HEK293 (cell line): ENCODE results near the gene PTPN5.

ENCODE experiments used
- CTCF ChIA-PET: fragments of 350-600 bp; formaldehyde crosslinking; extraction: SDS; loops from one replicate; lab custom pipeline; 2021; ENCODE audit warnings: antibody characterized with exemption; lab: Yijun Ruan, JAX
- POLR2A ChIA-PET: fragments of 300-600 bp; formaldehyde crosslinking; extraction: SDS; loops from one replicate; lab custom pipeline; 2020; ENCODE audit warnings: antibody characterized with exemption, inconsistent platforms; lab: Yijun Ruan, JAX
- H3K27ac ChIP-seq: fragments of 200-500 bp; sonication (Bioruptor generic); 2 replicates; pipeline ENCODE4 v1.5.1; 2014; ENCODE audit warnings: low read depth, low read length, control low read depth, inconsistent platforms; ENCODE audit errors: extremely low read depth
- H3K36me3 ChIP-seq, 2 experiments: fragments of 200-500 bp in 1 of 2; sonication (Bioruptor generic) in 1 of 2; 1 replicate in 1 of 2; 2 replicates in 1 of 2; pipeline ENCODE4 v1.5.1; 2014 to 2017; ENCODE audit warnings: inconsistent platforms in 2 of 2, low read length in 2 of 2; ENCODE audit not compliant: control insufficient read depth in 2 of 2, insufficient read depth in 1 of 2
- H3K4me1 ChIP-seq: fragments of 200-500 bp; sonication (Bioruptor generic); 2 replicates; pipeline ENCODE4 v1.5.1; 2014; ENCODE audit warnings: mild to moderate bottlenecking, low read length, inconsistent platforms; ENCODE audit not compliant: control insufficient read depth, insufficient read depth
- H3K4me3 ChIP-seq: 2 replicates; pipeline ENCODE4 v1.5.1; 2011; ENCODE audit warnings: low read depth, mild to moderate bottlenecking, control low read depth, low read length, moderate library complexity
- H3K9me3 ChIP-seq: fragments of 200-500 bp; sonication (Bioruptor generic); 2 replicates; pipeline ENCODE4 v1.5.1; 2014; ENCODE audit warnings: low read depth, low read length, inconsistent platforms; ENCODE audit not compliant: control insufficient read depth, insufficient read depth
- BCL11A ChIP-seq: fragments of 450-650 bp; formaldehyde crosslinking; IDR thresholded peaks from 2 replicates; pipeline ENCODE4 v1.5.1; 2016; ENCODE audit warnings: low read depth, missing biosample characterization, missing genetic modification characterization
- BCL11B ChIP-seq: fragments of 450-650 bp; formaldehyde crosslinking; IDR thresholded peaks from 2 replicates; pipeline ENCODE4 v1.5.1; 2016; ENCODE audit warnings: low read depth, missing biosample characterization, missing genetic modification characterization
- GLIS1 ChIP-seq: fragments of 450-650 bp; formaldehyde crosslinking; IDR thresholded peaks from 2 replicates; pipeline ENCODE4 v1.5.1; 2016; ENCODE audit warnings: missing biosample characterization, missing genetic modification characterization
- KLF8 ChIP-seq: fragments of 450-650 bp; formaldehyde crosslinking; IDR thresholded peaks from 2 replicates; pipeline ENCODE4 v1.5.1; 2016; ENCODE audit warnings: missing biosample characterization, missing genetic modification characterization
- PATZ1 ChIP-seq: fragments of 450-650 bp; formaldehyde crosslinking; IDR thresholded peaks from 2 replicates; pipeline ENCODE4 v1.5.1; 2016; ENCODE audit warnings: missing biosample characterization, missing genetic modification characterization
- SP7 ChIP-seq: fragments of 450-650 bp; formaldehyde crosslinking; IDR thresholded peaks from 2 replicates; pipeline ENCODE4 v1.5.1; 2016; ENCODE audit warnings: missing biosample characterization, missing genetic modification characterization
- YY1 ChIP-seq: fragments of 450-650 bp; formaldehyde crosslinking; IDR thresholded peaks from 2 replicates; pipeline ENCODE4 v1.5.1; 2018; ENCODE audit warnings: missing biosample characterization, missing genetic modification characterization
- ZFP37 ChIP-seq: fragments of 450-650 bp; formaldehyde crosslinking; IDR thresholded peaks from 2 replicates; pipeline ENCODE4 v1.5.1; 2016; ENCODE audit warnings: missing biosample characterization, missing genetic modification characterization
- ZNF157 ChIP-seq: fragments of 450-650 bp; formaldehyde crosslinking; IDR thresholded peaks from 2 replicates; pipeline ENCODE4 v1.5.1; 2016; ENCODE audit warnings: missing biosample characterization, missing genetic modification characterization
- ZNF24 ChIP-seq: fragments of 450-650 bp; formaldehyde crosslinking; IDR thresholded peaks from 2 replicates; pipeline ENCODE4 v1.5.1; 2016; ENCODE audit warnings: missing biosample characterization, missing genetic modification characterization
- ZNF266 ChIP-seq: fragments of 450-650 bp; formaldehyde crosslinking; IDR thresholded peaks from 2 replicates; pipeline ENCODE4 v1.5.1; 2016; ENCODE audit warnings: missing biosample characterization, missing genetic modification characterization, low read depth
- ZNF324 ChIP-seq: fragments of 450-650 bp; formaldehyde crosslinking; IDR thresholded peaks from 2 replicates; pipeline ENCODE4 v1.5.1; 2016; ENCODE audit warnings: missing biosample characterization, missing genetic modification characterization
- ZNF335 ChIP-seq: fragments of 450-650 bp; formaldehyde crosslinking; conservative IDR thresholded peaks from 2 replicates; pipeline ENCODE4 v1.5.1; 2016; ENCODE audit warnings: missing biosample characterization, missing genetic modification characterization
- ZNF354C ChIP-seq: fragments of 450-650 bp; formaldehyde crosslinking; IDR thresholded peaks from 2 replicates; pipeline ENCODE4 v1.5.1; 2016; ENCODE audit warnings: missing biosample characterization, missing genetic modification characterization, low read depth, borderline replicate concordance
- ZNF37A ChIP-seq: fragments of 450-650 bp; IDR thresholded peaks from 2 replicates; pipeline ENCODE4 v1.5.1; 2018; ENCODE audit warnings: missing biosample characterization, missing genetic modification characterization
- ZNF510 ChIP-seq: fragments of 450-650 bp; formaldehyde crosslinking; IDR thresholded peaks from 2 replicates; pipeline ENCODE4 v1.5.1; 2018; ENCODE audit warnings: mild to moderate bottlenecking, missing genetic modification characterization, missing biosample characterization; ENCODE audit not compliant: insufficient replicate concordance
- ZNF514 ChIP-seq: fragments of 450-650 bp; formaldehyde crosslinking; IDR thresholded peaks from 2 replicates; pipeline ENCODE4 v1.5.1; 2016; ENCODE audit warnings: missing biosample characterization, missing genetic modification characterization
- ZNF530 ChIP-seq: fragments of 450-650 bp; formaldehyde crosslinking; IDR thresholded peaks from 2 replicates; pipeline ENCODE4 v1.5.1; 2016; ENCODE audit warnings: low read depth, missing biosample characterization, missing genetic modification characterization
- ZNF558 ChIP-seq: fragments of 450-650 bp; formaldehyde crosslinking; IDR thresholded peaks from 2 replicates; pipeline ENCODE4 v1.5.1; 2016; ENCODE audit warnings: missing biosample characterization, missing genetic modification characterization
- ZNF596 ChIP-seq: fragments of 450-650 bp; IDR thresholded peaks from 2 replicates; pipeline ENCODE4 v1.5.0; 2018; ENCODE audit warnings: missing biosample characterization, mild to moderate bottlenecking, missing genetic modification characterization, moderate library complexity
- ZNF626 ChIP-seq: fragments of 450-650 bp; sonication (Bioruptor Pico); formaldehyde crosslinking; IDR thresholded peaks from 2 replicates; pipeline ENCODE4 v1.5.1; 2018; ENCODE audit warnings: missing biosample characterization, missing genetic modification characterization, inconsistent platforms
- ZNF654 ChIP-seq: fragments of 450-650 bp; formaldehyde crosslinking; IDR thresholded peaks from 2 replicates; pipeline ENCODE4 v1.5.1; 2016; ENCODE audit warnings: low read depth, missing biosample characterization, missing genetic modification characterization
- ZNF660 ChIP-seq: fragments of 450-650 bp; IDR thresholded peaks from 2 replicates; pipeline ENCODE4 v1.5.1; 2018; ENCODE audit warnings: missing biosample characterization, mild to moderate bottlenecking, missing genetic modification characterization
- ZNF677 ChIP-seq: fragments of 450-650 bp; IDR thresholded peaks from 2 replicates; pipeline ENCODE4 v1.5.0; 2018; ENCODE audit warnings: missing biosample characterization, mild to moderate bottlenecking, missing genetic modification characterization, moderate library complexity
- ZNF701 ChIP-seq: fragments of 450-650 bp; formaldehyde crosslinking; IDR thresholded peaks from 2 replicates; pipeline ENCODE4 v1.5.1; 2016; ENCODE audit warnings: missing biosample characterization, missing genetic modification characterization
- ZNF785 ChIP-seq: fragments of 450-650 bp; formaldehyde crosslinking; IDR thresholded peaks from 2 replicates; pipeline ENCODE4 v1.5.1; 2016; ENCODE audit warnings: missing biosample characterization, missing genetic modification characterization
- ZNF837 ChIP-seq: fragments of 450-650 bp; formaldehyde crosslinking; IDR thresholded peaks from 2 replicates; pipeline ENCODE4 v1.5.1; 2016; ENCODE audit warnings: missing biosample characterization, missing genetic modification characterization
- ZSCAN30 ChIP-seq: fragments of 450-650 bp; IDR thresholded peaks from 2 replicates; pipeline ENCODE4 v1.5.1; 2018; ENCODE audit warnings: missing biosample characterization, mild to moderate bottlenecking, missing genetic modification characterization, moderate library complexity
- TF ChIP-seq, protein P1 (sequence below): sonication (generic); formaldehyde crosslinking; IDR thresholded peaks from 2 replicates; pipeline ENCODE4 v1.8.1; 2022; ENCODE audit warnings: mild to moderate bottlenecking, moderate library complexity, missing genetic modification reagents
- TF ChIP-seq, protein P2 (sequence below): fragments of 450-650 bp; formaldehyde crosslinking; IDR thresholded peaks from 2 replicates; pipeline ENCODE4 v1.5.1; 2016; ENCODE audit warnings: missing biosample characterization, missing genetic modification characterization

Gene PTPN5

DNA sequence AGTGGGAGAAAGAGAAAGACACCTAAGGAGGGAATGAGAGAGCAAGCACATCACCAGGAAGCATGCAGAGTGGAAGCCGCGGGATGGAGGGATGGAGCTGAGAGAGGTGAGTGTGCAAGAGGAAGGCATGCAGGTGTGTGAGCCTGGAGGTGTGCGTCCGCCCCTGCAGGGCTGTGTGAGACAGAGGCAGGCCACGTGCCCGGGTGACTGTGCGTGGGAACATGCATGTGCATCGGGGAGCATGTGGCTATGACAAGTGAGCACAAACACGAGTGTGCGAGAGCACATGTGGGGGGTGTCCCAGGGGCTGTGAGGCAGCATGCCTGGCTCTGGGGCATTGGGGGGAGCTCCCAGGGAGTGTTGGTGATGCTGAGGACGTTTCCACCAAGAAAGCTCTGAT is 29.9 kb downstream of the PTPN5 start:
- TF ChIP-seq ZNF626 (tag by site-specific recombination) = no peak
- no peak for TF ChIP-seq GLIS1 (tag by site-specific recombination)
- TF ChIP-seq, protein P1, sequence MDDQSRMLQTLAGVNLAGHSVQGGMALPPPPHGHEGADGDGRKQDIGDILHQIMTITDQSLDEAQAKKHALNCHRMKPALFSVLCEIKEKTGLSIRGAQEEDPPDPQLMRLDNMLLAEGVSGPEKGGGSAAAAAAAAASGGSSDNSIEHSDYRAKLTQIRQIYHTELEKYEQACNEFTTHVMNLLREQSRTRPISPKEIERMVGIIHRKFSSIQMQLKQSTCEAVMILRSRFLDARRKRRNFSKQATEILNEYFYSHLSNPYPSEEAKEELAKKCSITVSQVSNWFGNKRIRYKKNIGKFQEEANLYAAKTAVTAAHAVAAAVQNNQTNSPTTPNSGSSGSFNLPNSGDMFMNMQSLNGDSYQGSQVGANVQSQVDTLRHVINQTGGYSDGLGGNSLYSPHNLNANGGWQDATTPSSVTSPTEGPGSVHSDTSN = no peak
- TF ChIP-seq ZNF37A (tag by site-specific recombination) = no peak
- no peak for TF ChIP-seq BCL11B (tag by site-specific recombination)
- no peak for TF ChIP-seq YY1
- TF ChIP-seq ZNF514 (tag by site-specific recombination) = no peak
- TF ChIP-seq ZSCAN30 (tag by site-specific recombination) = no peak
- TF ChIP-seq ZNF510 (tag by site-specific recombination) = no peak
- TF ChIP-seq ZNF654 (tag by site-specific recombination) = no peak
- TF ChIP-seq ZNF157 (tag by site-specific recombination) = no peak
- TF ChIP-seq ZFP37 = no peak
- H3K36me3 ChIP-seq = no peaks in the 10 kb centered on the region
- CTCF ChIA-PET = interaction anchor here (4.1 kb wide), 1 partner anchor 13 kb away, joined by 31 read pairs; no protein-coding TSS in a partner anchor
- H3K9me3 ChIP-seq = no peaks in the 10 kb centered on the region
- H3K4me3 ChIP-seq = no peak overlapping the region
- no peak overlapping the region for H3K27ac ChIP-seq
- H3K4me1 ChIP-seq = no peaks in the 10 kb centered on the region
- POLR2A ChIA-PET = no interaction called here

DNA sequence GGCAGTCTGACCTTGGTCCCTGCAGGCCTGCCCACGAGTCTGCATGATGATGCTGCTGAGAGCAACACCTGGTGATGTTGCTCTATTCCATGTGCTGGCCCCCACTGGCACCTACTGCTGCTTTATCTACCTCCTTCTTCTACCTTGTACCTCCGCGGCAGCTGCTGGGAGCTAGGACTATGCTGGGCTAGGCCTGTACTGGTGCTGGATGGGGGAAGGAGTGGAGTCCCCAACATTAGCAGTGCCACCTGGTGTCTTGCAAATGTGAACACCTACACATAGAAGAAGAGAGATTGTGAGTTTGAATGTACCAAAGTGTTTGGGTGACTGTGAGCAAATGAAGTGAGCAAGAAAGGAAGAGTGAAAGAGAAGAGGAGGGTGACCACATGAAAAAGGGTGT is 30.5 kb downstream of the PTPN5 start:
- POLR2A ChIA-PET = no interaction called here
- no peak for TF ChIP-seq ZSCAN30 (tag by site-specific recombination)
- no peak for TF ChIP-seq SP7 (tag by site-specific recombination)
- no peak for TF ChIP-seq ZNF558
- TF ChIP-seq, protein P2, sequence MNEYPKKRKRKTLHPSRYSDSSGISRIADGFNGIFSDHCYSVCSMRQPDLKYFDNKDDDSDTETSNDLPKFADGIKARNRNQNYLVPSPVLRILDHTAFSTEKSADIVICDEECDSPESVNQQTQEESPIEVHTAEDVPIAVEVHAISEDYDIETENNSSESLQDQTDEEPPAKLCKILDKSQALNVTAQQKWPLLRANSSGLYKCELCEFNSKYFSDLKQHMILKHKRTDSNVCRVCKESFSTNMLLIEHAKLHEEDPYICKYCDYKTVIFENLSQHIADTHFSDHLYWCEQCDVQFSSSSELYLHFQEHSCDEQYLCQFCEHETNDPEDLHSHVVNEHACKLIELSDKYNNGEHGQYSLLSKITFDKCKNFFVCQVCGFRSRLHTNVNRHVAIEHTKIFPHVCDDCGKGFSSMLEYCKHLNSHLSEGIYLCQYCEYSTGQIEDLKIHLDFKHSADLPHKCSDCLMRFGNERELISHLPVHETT (tag by site-specific recombination) = no peak
- TF ChIP-seq ZNF335 (tag by site-specific recombination) = no peak
- TF ChIP-seq ZNF324 = no peak
- TF ChIP-seq ZNF660 (tag by site-specific recombination) = no peak
- no peak for TF ChIP-seq ZNF530
- no peak for TF ChIP-seq ZNF596 (tag by site-specific recombination)
- no peak for TF ChIP-seq KLF8 (tag by site-specific recombination)
- TF ChIP-seq ZNF677 (tag by site-specific recombination) = no peak
- TF ChIP-seq, all 188 proteins: peak for 0
- H3K4me1 ChIP-seq = no peaks in the 10 kb centered on the region
- H3K27ac ChIP-seq = no peak overlapping the region
- no peaks in the 10 kb centered on the region for H3K36me3 ChIP-seq
- CTCF ChIA-PET = interaction anchor here (0.6 to 0.7 kb wide), 2 partner anchors 11 to 23 kb away, joined by 3 read pairs; no protein-coding TSS in a partner anchor
- no peaks in the 10 kb centered on the region for H3K9me3 ChIP-seq
- H3K4me3 ChIP-seq = no peak overlapping the region

- Histone ChIP-seq H3K4me1 (no peaks in the 10 kb centered on the region), H3K9me3 (no peaks in the 10 kb centered on the region), H3K36me3 (no peaks in the 10 kb centered on the region), H3K27ac (no peak overlapping the region), H3K4me3 (no peak overlapping the region)
- ChIA-PET CTCF (interaction anchor here (0.5 to 1.3 kb wide), 5 partner anchors 9 to 133 kb away, joined by 3 to 5 read pairs (median 4); no protein-coding TSS in a partner anchor), POLR2A (no interaction called here)
- TF ChIP-seq BCL11A (no peak), ZNF837 (tag by site-specific recombination) (no peak), ZNF266 (no peak), ZNF785 (tag by site-specific recombination) (no peak), ZNF24 (tag by site-specific recombination) (no peak), ZNF354C (tag by site-specific recombination) (no peak), ZNF701 (tag by site-specific recombination) (no peak), PATZ1 (no peak)
These were observed 33.8 kb downstream of the PTPN5 start for GRCh38 chr11:18757811-18758210.
